Right lobe of liver (tissue), 6 donors: ENCODE data around the gene PRELID2. TPM values are rescaled to one million over a fixed set of nuclear protein-coding genes. Genes with fewer than 3 reads are reported as not detected.

Source experiments
- ATAC-seq, 4 donors: fragments of 200-7000 bp; cut with Tn5 transposase; one replicate each; pipeline ENCODE4 v1.9.1; 2020; ENCODE audit warnings: mild to moderate bottlenecking in 4 of 4, moderate library complexity in 4 of 4
- DNase-seq, 3 donors: peaks; one replicate each; pipeline ENCODE4 v3.0.0-alpha.2; 2020
- H3K27ac ChIP-seq, 3 donors: fragments of 200-600 bp; one replicate each; pipeline ENCODE4 v1.8.0; 2022
- H3K27me3 ChIP-seq, 2 donors: fragments of 200-600 bp; one replicate each; pipeline ENCODE4 v1.8.0; 2022
- H3K36me3 ChIP-seq, 4 donors: fragments of 200-600 bp; sonication (generic) in 1 of 4; one replicate each; pipeline versions ENCODE4 v1.5.1 to v1.8.0; 2017 to 2022; ENCODE audit warnings: control low read depth in 1 of 4
- H3K4me1 ChIP-seq, 4 donors: fragments of 200-600 bp; sonication (generic) in 1 of 4; one replicate each; pipeline versions ENCODE4 v1.5.1 to v1.8.0; 2017 to 2022; ENCODE audit warnings: control low read depth in 1 of 4
- H3K4me3 ChIP-seq, 3 donors: fragments of 200-600 bp; one replicate each; pipeline ENCODE4 v1.8.0; 2022
- H3K9me3 ChIP-seq, 4 donors: fragments of 200-600 bp; sonication (generic) in 1 of 4; one replicate each; pipeline versions ENCODE4 v1.5.1 to v1.8.0; 2017 to 2022; ENCODE audit warnings: control low read depth in 1 of 4
- POLR2A ChIP-seq: fragments of 450-650 bp; IDR thresholded peaks from one replicate; pipeline ENCODE4 v1.6.1; 2017; ENCODE audit warnings: antibody characterized with exemption, mild to moderate bottlenecking
- WGBS: methylation state at CpG from one replicate; pipeline ENCODE4 v1.1.6; 2018; ENCODE audit warnings: low coverage, low lambda C conversion rate; ENCODE audit not compliant: insufficient coverage; ENCODE audit errors: missing lambda C conversion rate; 5-methylcytosine and 5-hydroxymethylcytosine counted together
- intact Hi-C, 2 donors: fragments of 100-400 bp; cut with DNase I; formaldehyde crosslinking; loops; one replicate each; pipeline versions ENCODE4 v1.11.2 to v1.14.1; 2022
- total RNA-seq, 6 experiments: library from RNA; depleted of rRNA in 2 of 6; stranded (reverse); fragments of >200 nt in 2 of 6; fragmentation: NEBNext Ultra II Directional in 3 of 6; extraction: Animal tissue kit (Norgen Biotek cat#: 25700) in 3 of 6; gene quantifications; one replicate each; pipeline versions ENCODE4 v1.1.0 to v1.2.4, GENCODE V29; 2016 to 2023
- TF ChIP-seq, protein P1 (sequence below), 4 donors: fragments of 200-600 bp in 3 of 4; fragments of 450-650 bp in 1 of 4; IDR thresholded peaks; one replicate each; pipeline versions ENCODE4 v1.5.1 to v1.8.0; 2016 to 2022; ENCODE audit warnings: antibody characterized with exemption in 4 of 4, mild to moderate bottlenecking in 2 of 4
- donor health status: DM: no; HTN: yes; CAD: no.
- donor health status: DM: no; HTN: no; CAD: no.
- donor health status: DM: no; HTN: no; CAD: no.
- donor health status: DM: no; HTN: yes; CAD: no.
- donor health status: DM: no; HTN: yes; CAD: no.

Gene PRELID2
- total RNA-seq, 6 experiments from 2014 or later, result 2.6 to 9.3 (median 4.1) TPM

DNA sequence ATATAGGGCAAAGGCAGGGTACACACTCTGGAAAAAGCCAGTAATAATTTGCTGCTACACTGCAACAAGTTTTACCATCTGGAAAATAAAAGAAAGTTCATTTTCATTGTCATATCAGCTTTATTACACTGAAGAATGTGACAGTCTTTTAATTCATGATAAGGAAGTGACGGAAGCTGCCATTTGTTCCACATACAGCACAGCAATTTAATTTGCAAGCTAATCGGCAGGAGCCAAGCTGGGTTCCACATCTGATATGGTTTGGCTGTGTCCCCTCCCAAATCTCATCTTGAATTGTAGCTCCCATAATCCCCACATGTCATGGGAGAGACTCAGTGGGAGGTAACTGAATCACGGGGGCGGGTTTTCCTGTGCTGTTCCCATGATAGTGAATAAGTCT, 16.5 kb downstream of the PRELID2 start:
- Histone ChIP-seq H3K4me1 (peaks cover 0 to 2% (median 0%) of the 10 kb centered on the region in 4 donors), H3K9me3 (no peaks in the 10 kb centered on the region), H3K27me3 (no peaks in the 10 kb centered on the region), H3K36me3 (peaks cover 0 to 4% (median 0%) of the 10 kb centered on the region in 4 donors), H3K4me3 (no peak overlapping the region), H3K27ac (no peak overlapping the region)
- intact Hi-C loops, result no loop called here
- DNase-seq, result no peak
- TF ChIP-seq, protein P1, sequence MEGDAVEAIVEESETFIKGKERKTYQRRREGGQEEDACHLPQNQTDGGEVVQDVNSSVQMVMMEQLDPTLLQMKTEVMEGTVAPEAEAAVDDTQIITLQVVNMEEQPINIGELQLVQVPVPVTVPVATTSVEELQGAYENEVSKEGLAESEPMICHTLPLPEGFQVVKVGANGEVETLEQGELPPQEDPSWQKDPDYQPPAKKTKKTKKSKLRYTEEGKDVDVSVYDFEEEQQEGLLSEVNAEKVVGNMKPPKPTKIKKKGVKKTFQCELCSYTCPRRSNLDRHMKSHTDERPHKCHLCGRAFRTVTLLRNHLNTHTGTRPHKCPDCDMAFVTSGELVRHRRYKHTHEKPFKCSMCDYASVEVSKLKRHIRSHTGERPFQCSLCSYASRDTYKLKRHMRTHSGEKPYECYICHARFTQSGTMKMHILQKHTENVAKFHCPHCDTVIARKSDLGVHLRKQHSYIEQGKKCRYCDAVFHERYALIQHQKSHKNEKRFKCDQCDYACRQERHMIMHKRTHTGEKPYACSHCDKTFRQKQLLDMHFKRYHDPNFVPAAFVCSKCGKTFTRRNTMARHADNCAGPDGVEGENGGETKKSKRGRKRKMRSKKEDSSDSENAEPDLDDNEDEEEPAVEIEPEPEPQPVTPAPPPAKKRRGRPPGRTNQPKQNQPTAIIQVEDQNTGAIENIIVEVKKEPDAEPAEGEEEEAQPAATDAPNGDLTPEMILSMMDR (IDR thresholded peaks at IDR 0.05), result no peak
- no peak for TF ChIP-seq POLR2A
- 92% methylated on average over 2 of the region's 4 CpGs for WGBS
- no peak for ATAC-seq

DNA sequence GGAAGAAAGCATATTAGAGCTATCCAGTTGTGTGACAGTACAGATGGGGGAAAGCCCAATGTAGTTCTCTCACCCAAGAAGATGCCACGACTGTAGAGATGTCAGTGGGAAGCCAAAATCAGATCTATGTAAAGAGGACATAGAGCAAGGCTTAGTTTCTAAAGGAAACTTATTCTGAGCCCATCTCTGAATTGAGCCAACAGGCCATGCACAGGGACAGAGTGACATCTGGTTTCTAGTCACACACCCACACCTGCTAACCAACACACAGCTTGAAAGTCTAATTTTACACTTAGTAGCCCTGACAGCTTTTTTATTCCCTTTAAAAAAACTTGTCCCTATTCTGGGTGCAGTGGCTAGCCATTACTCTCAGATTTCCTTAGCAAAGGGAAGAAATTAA, 22.3 kb downstream of the PRELID2 start:
- Histone ChIP-seq H3K4me1 (no peaks in the 10 kb centered on the region), H3K9me3 (no peaks in the 10 kb centered on the region), H3K4me3 (no peak overlapping the region), H3K27ac (no peak overlapping the region), H3K36me3 (peaks cover 0 to 4% (median 0%) of the 10 kb centered on the region in 4 donors), H3K27me3 (no peaks in the 10 kb centered on the region)
- TF ChIP-seq POLR2A, result no peak
- TF ChIP-seq, protein P1 (IDR thresholded peaks at IDR 0.05), result no peak
- intact Hi-C loops, result no loop called here
- WGBS, result 63% methylated on average over 1 of the region's 1 CpG
- DNase-seq, result no peak
- ATAC-seq, result no peak

DNA sequence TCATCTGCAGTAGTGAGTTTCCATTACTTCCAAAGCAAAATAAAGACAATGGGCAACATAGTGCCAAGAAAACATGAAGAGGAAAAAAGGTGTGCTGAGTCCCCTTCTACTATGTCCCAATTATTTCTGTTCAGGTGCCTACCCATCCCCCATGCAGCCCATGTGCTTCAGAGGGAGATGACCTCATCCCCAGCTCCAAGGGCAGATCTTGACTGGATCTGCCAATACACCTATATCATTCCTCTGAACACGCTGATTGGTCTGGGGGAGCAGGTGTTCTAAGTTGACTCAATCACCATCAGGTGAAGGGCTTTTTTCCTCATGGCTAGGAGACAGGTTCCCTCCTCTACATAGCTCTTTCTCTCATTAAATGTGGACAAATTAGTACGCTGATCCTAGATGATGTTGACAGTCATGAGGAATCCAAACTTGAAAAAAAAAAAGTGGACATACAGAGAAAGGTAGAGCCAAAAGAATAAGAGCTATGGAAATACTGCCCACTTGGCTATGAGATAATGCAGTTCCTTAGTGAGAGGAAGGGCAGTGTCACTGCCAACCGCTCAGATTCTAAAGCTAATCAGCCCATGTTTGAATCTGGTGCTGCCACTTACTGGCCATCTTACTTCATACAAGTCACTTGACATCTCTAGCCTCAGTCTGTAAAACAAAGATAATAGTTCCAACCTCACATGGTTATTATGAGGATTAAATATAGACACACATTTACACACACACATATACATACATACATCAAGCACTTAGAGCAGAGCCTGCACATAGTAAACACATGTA, 23.1 kb downstream of the PRELID2 start:
- Histone ChIP-seq H3K27ac (no peak overlapping the region), H3K4me1 (no peaks in the 10 kb centered on the region), H3K9me3 (no peaks in the 10 kb centered on the region), H3K27me3 (no peaks in the 10 kb centered on the region), H3K36me3 (peaks cover 0 to 4% (median 0%) of the 10 kb centered on the region in 4 donors), H3K4me3 (no peak overlapping the region)
- TF ChIP-seq POLR2A, result no peak
- TF ChIP-seq, protein P1 (IDR thresholded peaks at IDR 0.05), result peak in 1 of 4 donors; percentile 22
- ATAC-seq (peak; percentile 47 to 72 (median 61)), DNase-seq (no peak)
- WGBS, result 80% methylated on average over 3 of the region's 3 CpGs
- intact Hi-C loops, result no loop called here

DNA sequence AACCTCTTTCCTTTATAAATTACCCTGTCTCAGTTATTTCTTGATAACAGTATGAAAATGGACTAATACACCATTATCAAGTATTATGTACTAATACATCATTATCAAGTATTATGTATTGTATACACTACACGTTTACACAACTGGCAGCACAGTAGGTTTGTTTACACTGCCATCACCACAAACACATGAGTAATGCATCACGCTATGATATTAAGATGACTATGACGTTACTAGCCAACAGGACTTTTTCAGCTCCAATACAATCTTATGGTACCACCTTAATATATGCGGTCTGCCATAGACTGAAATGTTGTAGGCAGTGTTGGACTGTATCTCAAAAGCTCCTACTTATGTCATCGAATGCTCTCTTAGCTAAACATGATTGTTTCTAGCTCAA, 28.2 kb downstream of the PRELID2 start:
- 92% methylated on average over 5 of the region's 5 CpGs for WGBS

More for the DNA sequence above, 28.2 kb downstream of the PRELID2 start:
- intact Hi-C loops, result no loop called here
- no peak for ATAC-seq
- no peak for DNase-seq
- TF ChIP-seq, protein P1 (IDR thresholded peaks at IDR 0.05), result no peak
- TF ChIP-seq POLR2A, result no peak
- H3K36me3 ChIP-seq, result no peaks in the 10 kb centered on the region
- no peaks in the 10 kb centered on the region for H3K9me3 ChIP-seq
- H3K27me3 ChIP-seq, result no peaks in the 10 kb centered on the region
- no peak overlapping the region for H3K27ac ChIP-seq
- no peak overlapping the region for H3K4me3 ChIP-seq
- no peaks in the 10 kb centered on the region for H3K4me1 ChIP-seq
